ENCODE measurements around the gene ZYX. TPM values are rescaled to one million over a fixed set of nuclear protein-coding genes. Genes with fewer than 3 reads are reported as not detected.

ZYX gene
- total RNA-seq, 1 donor from 2014 or later: 263 TPM

- intact Hi-C loops (cut with DNase I): no loop called here
- peaks cover 24% of the 10 kb centered on the region for H3K27me3 ChIP-seq
- H3K4me3 ChIP-seq: peak overlapping the region; percentile 52
- no peak for DNase-seq
- no peak overlapping the region for H3K27ac ChIP-seq
- H3K36me3 ChIP-seq: no peaks in the 10 kb centered on the region
- TF ChIP-seq CTCF (IDR thresholded peaks at IDR 0.05): no peak
- no peak for ATAC-seq
- peaks cover 4% of the 10 kb centered on the region for H3K4me1 ChIP-seq
- no peaks in the 10 kb centered on the region for H3K9me3 ChIP-seq
Measured at GRCh38 chr7:143363016-143363937, 17.9 kb upstream of the ZYX start.

- H3K4me3 ChIP-seq: no peak overlapping the region
- no peaks in the 10 kb centered on the region for H3K4me1 ChIP-seq
- no peaks in the 10 kb centered on the region for H3K9me3 ChIP-seq
- intact Hi-C loops (cut with DNase I): no loop called here
- ATAC-seq (peak; percentile 20), DNase-seq (no peak)
- no peak overlapping the region for H3K27ac ChIP-seq
- H3K27me3 ChIP-seq: peaks cover 13% of the 10 kb centered on the region
- no peak for TF ChIP-seq CTCF (IDR thresholded peaks at IDR 0.05)
- no peaks in the 10 kb centered on the region for H3K36me3 ChIP-seq
Measured at GRCh38 chr7:143367972-143368371, 13.2 kb upstream of the ZYX start.

- DNase-seq (no peak), ATAC-seq (no peak)
- no peak for TF ChIP-seq CTCF (IDR thresholded peaks at IDR 0.05)
- intact Hi-C loops (cut with DNase I): no loop called here
- Histone ChIP-seq H3K9me3 (no peaks in the 10 kb centered on the region), H3K36me3 (no peaks in the 10 kb centered on the region), H3K27me3 (peaks cover 9% of the 10 kb centered on the region), H3K27ac (no peak overlapping the region), H3K4me1 (no peaks in the 10 kb centered on the region), H3K4me3 (no peak overlapping the region)
Measured at GRCh38 chr7:143368387-143368786, 12.8 kb upstream of the ZYX start.

DNA sequence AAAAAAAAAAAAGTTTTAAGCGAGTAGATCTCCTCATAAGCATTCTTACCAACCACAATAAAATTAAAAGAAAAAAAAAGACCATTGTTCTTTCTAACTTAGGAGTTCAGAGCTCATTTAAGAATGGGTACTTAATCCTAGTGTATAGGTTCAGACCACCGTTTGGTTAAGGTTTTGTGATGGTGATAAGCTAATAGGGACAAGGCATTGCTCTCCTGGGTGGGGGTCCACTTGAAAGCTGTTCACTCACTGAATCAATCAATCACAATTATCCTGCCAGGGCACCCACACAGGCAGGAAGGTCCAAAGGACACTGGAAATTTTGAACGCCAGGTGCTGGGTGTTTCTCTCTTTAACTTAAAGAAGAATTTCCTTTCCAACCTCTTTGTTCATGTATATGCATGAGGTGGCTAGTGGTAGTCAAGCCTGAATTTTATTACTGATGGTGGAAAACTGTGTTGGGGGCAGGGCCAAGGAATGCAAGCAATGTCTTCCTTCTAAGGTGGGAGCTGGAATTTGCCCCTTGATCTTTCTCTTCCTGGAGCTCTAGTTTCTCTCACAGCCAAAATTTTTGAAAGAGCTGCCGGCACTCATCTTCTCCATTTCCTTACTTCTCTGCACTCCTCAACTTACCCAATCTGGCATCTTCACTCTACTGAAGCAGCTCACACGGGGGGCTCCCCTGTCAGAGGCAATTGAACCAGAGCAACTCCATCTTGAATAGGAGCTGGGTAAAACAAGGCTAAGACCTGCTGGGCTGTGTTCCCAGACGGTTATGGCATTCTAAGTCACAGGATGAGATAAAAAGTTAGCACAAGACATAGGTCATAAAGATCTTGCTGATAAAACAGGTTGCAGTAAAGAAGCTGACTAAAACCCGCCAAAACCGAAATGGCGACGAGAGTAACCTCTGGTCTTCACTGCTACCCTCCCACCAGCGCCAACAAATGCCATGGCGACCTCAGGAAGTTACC lies 11.2 kb upstream of the ZYX start:
- Histone ChIP-seq H3K27ac (no peak overlapping the region), H3K4me1 (peaks cover 3% of the 10 kb centered on the region), H3K27me3 (no peaks in the 10 kb centered on the region), H3K4me3 (no peak overlapping the region), H3K36me3 (no peaks in the 10 kb centered on the region), H3K9me3 (no peaks in the 10 kb centered on the region)
- DNase-seq (no peak), ATAC-seq (no peak)
- TF ChIP-seq CTCF (IDR thresholded peaks at IDR 0.05): no peak
- intact Hi-C loops (cut with DNase I): no loop called here

DNA sequence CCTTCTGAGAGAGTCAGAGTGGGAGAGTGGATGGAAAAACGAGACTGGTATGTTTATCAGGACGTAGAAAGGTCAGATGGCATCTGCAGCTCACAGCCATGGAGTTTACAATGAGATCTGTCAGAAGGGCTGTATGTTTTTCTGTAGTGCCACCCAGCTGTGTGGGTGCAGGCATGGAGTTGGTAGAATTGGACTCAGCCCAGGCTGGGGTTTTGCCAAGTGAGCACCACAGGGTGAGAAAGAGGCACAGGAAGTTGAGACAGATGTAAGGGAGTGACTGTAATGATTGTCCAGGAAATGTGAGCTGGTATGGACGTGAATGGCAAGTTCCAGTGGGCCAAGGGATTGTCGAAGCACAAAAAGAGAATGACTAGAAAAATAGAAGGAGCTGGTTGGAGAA lies 9.1 kb upstream of the ZYX start:
- no peak for TF ChIP-seq CTCF (IDR thresholded peaks at IDR 0.05)
- Histone ChIP-seq H3K27ac (no peak overlapping the region), H3K9me3 (no peaks in the 10 kb centered on the region), H3K4me1 (peaks cover 19% of the 10 kb centered on the region), H3K4me3 (no peak overlapping the region), H3K27me3 (no peaks in the 10 kb centered on the region), H3K36me3 (no peaks in the 10 kb centered on the region)
- DNase-seq (no peak), ATAC-seq (peak; percentile 62)
- intact Hi-C loops (cut with DNase I): no loop called here
